ENCODE results near the gene TUBGCP6.

TUBGCP6 gene

DNA sequence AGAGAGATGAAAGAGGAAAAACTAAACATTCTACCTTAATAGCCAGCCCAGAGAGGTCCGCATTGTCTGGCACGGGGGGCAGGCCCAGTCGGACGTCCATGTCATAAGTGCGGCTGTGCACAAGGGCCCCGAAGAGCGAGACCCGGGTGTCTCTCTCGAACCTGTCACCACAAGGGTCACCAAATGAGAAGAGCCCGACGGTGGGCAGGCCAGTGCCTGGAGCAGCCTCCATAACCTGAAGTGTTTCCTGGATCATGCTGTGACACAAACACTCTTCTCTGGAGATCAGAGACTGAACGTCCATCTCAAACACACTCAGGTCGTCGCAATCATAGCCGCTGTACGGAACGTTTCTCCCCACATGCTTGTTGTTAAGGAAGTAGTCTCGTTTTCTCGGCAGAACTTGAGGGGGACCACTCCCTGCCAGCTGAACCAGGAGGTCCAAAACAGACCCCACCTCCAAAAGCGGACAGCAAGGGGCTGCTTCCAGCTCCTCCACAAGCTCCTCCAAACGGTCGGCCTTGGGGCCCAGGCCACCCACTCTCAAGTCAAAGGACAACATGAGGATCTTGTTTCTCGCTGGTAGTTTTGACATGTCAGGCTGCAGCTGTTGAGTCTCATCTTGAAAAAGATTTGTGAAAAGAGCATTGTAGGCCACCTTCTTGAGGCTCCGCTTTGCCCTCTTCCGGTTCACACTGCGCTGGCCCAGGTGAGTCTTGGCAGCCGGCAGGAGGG is 971 bp downstream of the TUBGCP6 start:
- TF ChIP-seq, protein P1, sequence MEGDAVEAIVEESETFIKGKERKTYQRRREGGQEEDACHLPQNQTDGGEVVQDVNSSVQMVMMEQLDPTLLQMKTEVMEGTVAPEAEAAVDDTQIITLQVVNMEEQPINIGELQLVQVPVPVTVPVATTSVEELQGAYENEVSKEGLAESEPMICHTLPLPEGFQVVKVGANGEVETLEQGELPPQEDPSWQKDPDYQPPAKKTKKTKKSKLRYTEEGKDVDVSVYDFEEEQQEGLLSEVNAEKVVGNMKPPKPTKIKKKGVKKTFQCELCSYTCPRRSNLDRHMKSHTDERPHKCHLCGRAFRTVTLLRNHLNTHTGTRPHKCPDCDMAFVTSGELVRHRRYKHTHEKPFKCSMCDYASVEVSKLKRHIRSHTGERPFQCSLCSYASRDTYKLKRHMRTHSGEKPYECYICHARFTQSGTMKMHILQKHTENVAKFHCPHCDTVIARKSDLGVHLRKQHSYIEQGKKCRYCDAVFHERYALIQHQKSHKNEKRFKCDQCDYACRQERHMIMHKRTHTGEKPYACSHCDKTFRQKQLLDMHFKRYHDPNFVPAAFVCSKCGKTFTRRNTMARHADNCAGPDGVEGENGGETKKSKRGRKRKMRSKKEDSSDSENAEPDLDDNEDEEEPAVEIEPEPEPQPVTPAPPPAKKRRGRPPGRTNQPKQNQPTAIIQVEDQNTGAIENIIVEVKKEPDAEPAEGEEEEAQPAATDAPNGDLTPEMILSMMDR (IDR thresholded peaks at IDR 0.05; ENCODE audit: control insufficient read depth, extremely low read depth, insufficient read depth): no peak
- DNase-seq (ENCODE audit: low read depth): no peak

DNA sequence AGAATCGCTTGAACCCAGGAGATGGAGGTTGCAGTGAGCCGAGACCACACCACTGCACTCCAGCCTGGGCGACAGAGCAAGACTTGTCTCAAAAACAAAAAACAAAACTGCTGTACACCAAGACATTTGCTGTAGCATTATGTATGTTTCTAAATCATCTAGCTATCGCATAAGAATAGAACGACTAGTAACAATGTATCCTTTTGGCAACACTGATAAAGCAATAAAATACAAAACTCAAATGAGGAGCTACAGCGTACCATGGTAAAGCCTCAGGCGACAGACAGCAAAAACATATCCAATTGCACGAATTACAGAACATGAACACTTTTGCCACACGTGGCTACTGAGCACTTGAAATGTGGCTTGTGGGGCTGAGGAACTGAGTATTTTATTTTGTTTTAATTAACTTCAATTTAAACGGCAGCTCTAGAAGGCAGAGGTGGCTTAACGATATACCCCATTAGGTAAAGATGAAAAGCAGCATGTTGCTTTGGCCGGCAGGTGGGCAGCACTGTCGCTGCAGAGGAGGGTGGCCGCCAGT is 2.3 kb downstream of the TUBGCP6 start:
- TF ChIP-seq, protein P1 (IDR thresholded peaks at IDR 0.05; ENCODE audit: control insufficient read depth, extremely low read depth, insufficient read depth): no peak
- peak overlapping the region; percentile 69 for H3K4me3 ChIP-seq (ENCODE audit: low read depth, low read length)
- DNase-seq (ENCODE audit: low read depth): no peak

More for the DNA sequence above, 971 bp downstream of the TUBGCP6 start:
- peak overlapping the region; percentile 69 for H3K4me3 ChIP-seq (ENCODE audit: low read depth, low read length)

DNA sequence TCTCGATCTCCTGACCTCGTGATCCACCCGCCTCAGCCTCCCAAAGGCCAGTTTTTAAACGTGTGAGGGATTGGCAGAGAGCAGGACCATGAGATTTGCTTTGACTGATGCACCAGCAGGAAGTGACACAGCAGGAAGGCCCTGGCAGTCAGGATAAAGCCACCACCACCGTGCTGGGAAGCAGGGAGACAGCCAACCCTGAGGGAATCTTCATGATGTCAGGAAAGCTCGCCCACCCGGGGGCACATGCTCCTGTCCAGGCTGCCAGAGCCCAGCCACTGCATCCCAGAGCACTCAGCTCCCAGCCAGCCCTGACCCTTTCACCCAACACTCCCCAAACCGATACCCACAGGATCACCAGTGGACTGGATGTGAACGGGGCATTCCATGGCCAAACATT is 6.1 kb downstream of the TUBGCP6 start:
- DNase-seq (ENCODE audit: low read depth): no peak
- TF ChIP-seq, protein P1 (IDR thresholded peaks at IDR 0.05; ENCODE audit: control insufficient read depth, extremely low read depth, insufficient read depth): no peak

DNA sequence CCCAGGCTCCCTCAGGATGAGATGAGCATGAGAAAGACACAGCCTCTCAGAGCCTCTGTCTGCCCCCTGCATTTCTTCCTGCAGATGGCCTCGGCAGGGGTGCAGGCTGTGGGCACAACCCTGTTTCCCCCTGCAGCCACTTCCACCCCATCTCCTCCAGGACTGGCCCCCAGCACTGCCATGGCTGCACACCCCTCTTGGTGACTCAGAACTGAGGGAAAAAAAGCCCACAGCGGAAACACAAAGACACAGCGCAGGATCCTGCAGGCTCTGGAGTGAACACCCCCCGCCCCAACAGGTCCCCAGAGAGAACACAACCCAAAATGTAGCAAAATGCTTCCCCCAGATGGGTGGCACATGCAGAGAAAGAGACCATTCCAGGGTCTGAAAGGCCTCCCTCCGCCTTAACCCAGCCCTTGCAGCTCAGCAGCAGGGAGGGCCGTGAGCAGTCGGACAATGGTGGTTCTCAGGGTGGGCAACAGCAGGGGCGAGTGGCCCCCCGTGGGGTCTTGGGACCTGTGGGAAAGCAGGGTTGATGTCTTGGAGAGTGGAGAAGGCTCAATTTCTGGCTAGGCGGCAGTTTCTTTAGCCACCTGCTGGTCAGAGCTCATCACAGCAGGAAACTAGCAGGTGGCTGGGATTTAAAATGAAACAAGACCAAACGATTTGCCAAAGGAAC is 8.0 kb downstream of the TUBGCP6 start:
- no peak overlapping the region for H3K4me3 ChIP-seq (ENCODE audit: low read depth, low read length)
- DNase-seq (ENCODE audit: low read depth): no peak
- TF ChIP-seq, protein P1 (IDR thresholded peaks at IDR 0.05; ENCODE audit: control insufficient read depth, extremely low read depth, insufficient read depth): peak; percentile 55

More for the DNA sequence above, 6.1 kb downstream of the TUBGCP6 start:
- no peak overlapping the region for H3K4me3 ChIP-seq (ENCODE audit: low read depth, low read length)

DNA sequence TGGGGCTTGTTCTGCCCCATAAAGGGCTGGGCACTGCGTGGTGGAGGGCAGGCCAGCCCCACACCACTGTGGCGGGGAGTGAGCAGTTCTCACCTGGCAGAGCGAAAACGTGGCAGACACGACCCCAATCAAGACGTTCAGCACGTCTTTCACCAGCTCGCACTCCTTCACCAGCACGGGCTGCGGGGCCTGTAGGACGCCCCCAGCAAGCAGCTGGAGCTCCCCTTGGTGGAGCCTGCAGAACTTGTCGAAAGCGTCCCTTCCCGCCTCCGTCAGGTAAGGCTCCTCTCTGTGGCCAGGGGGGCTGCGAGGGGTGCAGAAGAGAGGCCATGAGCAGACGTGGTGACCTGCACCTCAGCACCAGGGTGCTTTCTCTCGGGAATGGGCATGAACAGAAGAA is 11.6 kb downstream of the TUBGCP6 start:
- H3K4me3 ChIP-seq (ENCODE audit: low read depth, low read length): no peak overlapping the region
- DNase-seq (ENCODE audit: low read depth): no peak
- TF ChIP-seq, protein P1 (IDR thresholded peaks at IDR 0.05; ENCODE audit: control insufficient read depth, extremely low read depth, insufficient read depth): no peak

DNA sequence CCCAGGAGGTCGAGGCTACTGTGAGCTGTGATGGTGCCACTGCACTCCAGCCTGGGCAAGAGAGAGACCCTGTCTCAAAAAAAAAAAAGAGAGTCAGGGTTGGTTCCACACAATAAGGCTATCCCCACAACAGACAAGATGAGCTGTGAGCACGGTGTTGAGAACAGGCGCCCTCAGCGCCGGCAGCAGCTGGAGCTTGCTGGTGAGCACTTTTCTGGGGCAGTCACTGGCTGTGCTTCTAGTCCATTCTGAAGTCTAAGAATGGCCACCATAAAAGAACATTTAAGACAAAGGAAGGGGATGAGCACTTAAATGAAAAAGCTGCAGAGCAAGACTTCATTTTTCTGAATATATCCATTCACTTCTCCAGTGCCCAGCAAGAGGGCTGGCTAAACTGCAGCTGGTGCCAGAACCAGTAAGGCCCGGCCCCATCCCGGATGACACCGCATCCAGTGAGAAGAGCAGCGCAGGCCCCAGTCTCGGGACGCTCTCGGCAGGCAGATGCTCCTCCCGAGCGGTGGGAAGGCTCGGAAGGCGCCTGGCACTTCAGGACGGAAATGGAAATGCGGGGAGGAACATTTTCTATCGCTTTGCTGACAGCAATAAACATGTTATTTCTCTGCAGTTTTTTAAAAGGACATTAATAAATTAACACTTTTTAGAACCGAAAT is 12.2 kb downstream of the TUBGCP6 start:
- TF ChIP-seq, protein P1 (IDR thresholded peaks at IDR 0.05; ENCODE audit: control insufficient read depth, extremely low read depth, insufficient read depth): no peak
- DNase-seq (ENCODE audit: low read depth): no peak
- H3K4me3 ChIP-seq (ENCODE audit: low read depth, low read length): no peak overlapping the region
